Pancreas (tissue), 10 donors: Measurements from ENCODE around the gene DOCK8. TPM values are rescaled to one million over a fixed set of nuclear protein-coding genes. Genes with fewer than 3 reads are reported as not detected.
A peak's percentile ranks its signal among the peaks of the same experiment; 100 is the strongest.

Experiments used
- ATAC-seq, 4 donors: fragments of 200-7000 bp; cut with Tn5 transposase; one replicate each; pipeline versions ENCODE4 v1.8.0 to v1.9.1; 2020; ENCODE audit warnings: mild to moderate bottlenecking in 4 of 4, moderate library complexity in 4 of 4
- DNase-seq, 6 donors: peaks; one replicate each; pipeline ENCODE4 v3.0.0-alpha.2; 2020
- FAIRE-seq: peaks from 2 replicates; lab custom pipeline; 2012; peaks lifted over from hg19 to GRCh38; lab: Jason Lieb, UNC
- H3K27ac ChIP-seq, 4 donors: fragments of 200-600 bp; sonication (generic); 1 replicate in 3 of 4; 2 replicates in 1 of 4; pipeline versions ENCODE4 v1.5.0 to v1.8.0; 2020
- H3K27me3 ChIP-seq, 4 donors: fragments of 200-600 bp; one replicate each; pipeline ENCODE4 v1.8.0; 2021
- H3K36me3 ChIP-seq, 3 donors: fragments of 200-600 bp; sonication (generic) in 1 of 3; one replicate each; pipeline versions ENCODE4 v1.5.0 to v1.8.0; 2020 to 2021
- H3K4me1 ChIP-seq, 3 donors: fragments of 200-600 bp; one replicate each; pipeline ENCODE4 v1.8.0; 2021
- H3K4me3 ChIP-seq, 4 donors: fragments of 200-600 bp; sonication (generic) in 2 of 4; one replicate each; pipeline versions ENCODE4 v1.5.0 to v1.8.0; 2020 to 2021
- H3K9me3 ChIP-seq, 4 donors: fragments of 200-600 bp; one replicate each; pipeline ENCODE4 v1.8.0; 2021
- WGBS, 2 donors: extraction: QIAGEN DNeasy Blood & Tissue Kit; methylation state at CpG; one replicate each; pipeline ENCODE4 v1.1.7; 2013; 5-methylcytosine and 5-hydroxymethylcytosine counted together
- intact Hi-C, 3 donors: fragments of 100-400 bp; cut with DNase I; formaldehyde crosslinking; loops; one replicate each; pipeline versions ENCODE4 v1.11.1 to v1.14.2; 2022
- polyA plus RNA-seq, 2 donors: library from polyadenylated mRNA; stranded (reverse); fragments of 200-250 nt; gene quantifications; one replicate each; pipeline ENCODE4 v1.2.3, GENCODE V29; 2013
- total RNA-seq, 6 donors: library from RNA; stranded (reverse); fragmentation: NEBNext Ultra II Directional in 4 of 6; extraction: Animal tissue kit (Norgen Biotek cat#: 25700) in 4 of 6; gene quantifications; one replicate each; pipeline versions ENCODE4 v1.2.1 to v1.2.4, GENCODE V29; 2021 to 2023
- TF ChIP-seq, protein P1 (sequence below), 4 donors: fragments of 200-600 bp; sonication (generic) in 3 of 4; IDR thresholded peaks; one replicate each; pipeline versions ENCODE4 v1.5.0 to v1.8.0; 2021; ENCODE audit warnings: antibody characterized with exemption in 4 of 4
- donor health status: healthy with polysubstance abuse.
- donor health status: DM: no; HTN: no; CAD: no; lungs with moderate emphysema.
- donor health status: DM: no; HTN: no; CAD: no.
- donor health status: control.
- donor health status: control.
- donor health status: Bipolar disorder and iron deficiency.
- donor health status: DM: yes; HTN: yes; CAD: no.
- donor health status: DM: no; HTN: no; CAD: no.
- donor health status: DM: no; HTN: no; CAD: no.
- donor health status: DM: yes; HTN: yes; CAD: no.

The DOCK8 gene
- total and polyA plus RNA-seq, 8 donors = 1.7 to 22.7 (median 6.0) TPM

DNA sequence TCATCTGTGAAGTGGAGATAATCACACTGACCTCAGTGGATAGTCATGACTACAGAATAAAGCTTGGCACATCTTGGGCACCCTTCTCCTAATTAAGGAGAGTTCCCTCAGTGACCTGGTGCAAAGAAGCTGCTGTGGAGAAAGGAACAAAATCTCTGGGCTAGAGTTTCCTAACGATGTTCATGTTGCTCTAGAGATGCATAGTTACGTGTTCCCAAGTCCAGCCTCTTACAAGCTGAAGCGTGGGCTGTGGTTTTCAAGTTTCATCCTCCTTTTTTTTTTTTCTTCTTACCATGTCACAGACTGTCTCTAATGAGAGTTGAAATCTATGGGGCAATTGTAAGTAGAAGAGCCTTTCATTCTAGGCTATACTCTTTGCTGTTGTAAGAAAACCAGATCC, 113.8 kb downstream of the DOCK8 start:
- no peaks in the 10 kb centered on the region for H3K27me3 ChIP-seq
- no peak overlapping the region for H3K27ac ChIP-seq
- intact Hi-C loops = no loop called here
- 65 to 79% methylated on average over 3 of the region's 3 CpGs for WGBS, 2 donors
- H3K36me3 ChIP-seq = no peaks in the 10 kb centered on the region
- TF ChIP-seq, protein P1, sequence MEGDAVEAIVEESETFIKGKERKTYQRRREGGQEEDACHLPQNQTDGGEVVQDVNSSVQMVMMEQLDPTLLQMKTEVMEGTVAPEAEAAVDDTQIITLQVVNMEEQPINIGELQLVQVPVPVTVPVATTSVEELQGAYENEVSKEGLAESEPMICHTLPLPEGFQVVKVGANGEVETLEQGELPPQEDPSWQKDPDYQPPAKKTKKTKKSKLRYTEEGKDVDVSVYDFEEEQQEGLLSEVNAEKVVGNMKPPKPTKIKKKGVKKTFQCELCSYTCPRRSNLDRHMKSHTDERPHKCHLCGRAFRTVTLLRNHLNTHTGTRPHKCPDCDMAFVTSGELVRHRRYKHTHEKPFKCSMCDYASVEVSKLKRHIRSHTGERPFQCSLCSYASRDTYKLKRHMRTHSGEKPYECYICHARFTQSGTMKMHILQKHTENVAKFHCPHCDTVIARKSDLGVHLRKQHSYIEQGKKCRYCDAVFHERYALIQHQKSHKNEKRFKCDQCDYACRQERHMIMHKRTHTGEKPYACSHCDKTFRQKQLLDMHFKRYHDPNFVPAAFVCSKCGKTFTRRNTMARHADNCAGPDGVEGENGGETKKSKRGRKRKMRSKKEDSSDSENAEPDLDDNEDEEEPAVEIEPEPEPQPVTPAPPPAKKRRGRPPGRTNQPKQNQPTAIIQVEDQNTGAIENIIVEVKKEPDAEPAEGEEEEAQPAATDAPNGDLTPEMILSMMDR (IDR thresholded peaks at IDR 0.05) = no peak
- no peak for ATAC-seq
- H3K4me3 ChIP-seq = no peak overlapping the region
- H3K4me1 ChIP-seq = no peaks in the 10 kb centered on the region
- FAIRE-seq = no peak
- no peaks in the 10 kb centered on the region for H3K9me3 ChIP-seq
- no peak for DNase-seq

DNA sequence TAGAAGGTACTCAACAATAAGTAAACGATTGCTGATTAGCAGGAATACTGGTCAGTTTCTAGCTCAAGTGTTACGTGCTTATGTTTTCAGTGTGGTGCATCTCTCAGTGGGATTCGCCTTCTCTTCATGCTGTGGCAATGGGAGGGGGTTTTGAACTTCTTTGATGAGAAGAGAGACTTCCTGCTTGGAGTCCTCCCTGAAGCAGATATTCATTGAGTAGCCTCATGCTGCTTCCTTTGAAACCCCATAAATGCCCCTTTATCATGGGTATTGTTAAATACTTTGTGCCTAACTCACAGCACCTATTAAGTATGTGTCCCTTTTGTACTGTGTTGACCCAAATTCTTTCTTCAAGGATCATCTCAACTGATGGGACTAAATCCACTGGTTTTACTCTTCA, 116.5 kb downstream of the DOCK8 start:
- no peak overlapping the region for H3K4me3 ChIP-seq
- H3K4me1 ChIP-seq = peaks cover 0 to 6% (median 3%) of the 10 kb centered on the region in 3 donors
- no peaks in the 10 kb centered on the region for H3K36me3 ChIP-seq
- TF ChIP-seq, protein P1 (IDR thresholded peaks at IDR 0.05) = no peak
- H3K27ac ChIP-seq = no peak overlapping the region
- WGBS, 2 donors = 58 to 75% methylated on average over 3 of the region's 3 CpGs
- intact Hi-C loops = no loop called here
- no peaks in the 10 kb centered on the region for H3K27me3 ChIP-seq
- FAIRE-seq = no peak
- no peaks in the 10 kb centered on the region for H3K9me3 ChIP-seq
- no peak for DNase-seq
- ATAC-seq = no peak

DNA sequence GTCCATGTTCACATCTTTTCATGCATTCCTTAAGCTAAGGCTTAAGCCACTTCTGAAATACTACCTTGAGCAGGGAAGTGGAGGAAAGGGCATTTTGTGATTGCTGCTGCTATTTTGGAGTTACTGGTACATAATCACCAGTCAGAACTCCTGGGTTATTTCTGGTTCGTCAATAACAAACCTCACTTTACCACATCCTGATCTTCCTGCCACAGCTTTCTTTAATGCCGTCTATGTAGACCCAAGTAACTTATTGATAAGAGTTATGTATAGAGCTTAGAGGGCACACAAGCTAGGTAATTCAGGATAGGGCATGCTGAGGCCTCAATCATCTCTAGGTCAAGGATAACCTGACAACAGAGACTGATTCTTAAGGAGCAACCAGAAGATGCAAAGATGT, 120.7 kb downstream of the DOCK8 start:
- H3K27ac ChIP-seq = no peak overlapping the region

DNA sequence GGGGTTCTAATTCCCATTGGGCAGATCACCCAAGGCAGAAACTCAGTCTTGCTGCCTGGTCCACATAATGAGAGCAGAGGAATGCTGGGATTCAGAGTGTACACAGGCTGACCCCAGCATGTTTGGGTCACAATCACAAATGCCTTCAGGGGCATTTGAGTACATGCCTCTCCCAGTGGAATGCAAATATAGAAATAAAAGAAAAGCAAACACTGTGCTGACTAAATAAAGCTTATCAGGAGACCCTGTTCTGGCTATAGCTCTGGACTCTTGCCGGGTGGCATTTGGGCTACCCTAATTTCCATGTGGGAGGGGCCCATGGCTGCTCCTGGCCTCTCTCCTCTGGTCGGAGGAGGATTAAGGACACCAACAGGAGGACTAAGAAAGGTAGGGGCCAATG, 121.4 kb downstream of the DOCK8 start:
- ATAC-seq = peak in 3 of 4 donors; percentile 73 to 91 (median 79)
- TF ChIP-seq, protein P1 (IDR thresholded peaks at IDR 0.05) = no peak
- Histone ChIP-seq H3K27me3 (no peaks in the 10 kb centered on the region), H3K9me3 (no peaks in the 10 kb centered on the region), H3K4me1 (peaks cover 0 to 9% (median 3%) of the 10 kb centered on the region in 3 donors), H3K36me3 (no peaks in the 10 kb centered on the region), H3K27ac (no peak overlapping the region), H3K4me3 (no peak overlapping the region)
- FAIRE-seq = no peak
- intact Hi-C loops = no loop called here
- peak in 3 of 6 donors; percentile 25 to 34 (median 30) for DNase-seq
- 14 to 20% methylated on average over 2 of the region's 2 CpGs for WGBS, 2 donors

More for the DNA sequence above, 120.7 kb downstream of the DOCK8 start:
- FAIRE-seq (no peak), ATAC-seq (no peak), DNase-seq (no peak)
- no peaks in the 10 kb centered on the region for H3K27me3 ChIP-seq
- H3K36me3 ChIP-seq = no peaks in the 10 kb centered on the region
- 54 to 73% methylated on average over 2 of the region's 2 CpGs for WGBS, 2 donors
- no peak overlapping the region for H3K4me3 ChIP-seq
- intact Hi-C loops = no loop called here
- TF ChIP-seq, protein P1 (IDR thresholded peaks at IDR 0.05) = no peak
- peaks cover 0 to 9% (median 3%) of the 10 kb centered on the region in 3 donors for H3K4me1 ChIP-seq
- H3K9me3 ChIP-seq = no peaks in the 10 kb centered on the region

DNA sequence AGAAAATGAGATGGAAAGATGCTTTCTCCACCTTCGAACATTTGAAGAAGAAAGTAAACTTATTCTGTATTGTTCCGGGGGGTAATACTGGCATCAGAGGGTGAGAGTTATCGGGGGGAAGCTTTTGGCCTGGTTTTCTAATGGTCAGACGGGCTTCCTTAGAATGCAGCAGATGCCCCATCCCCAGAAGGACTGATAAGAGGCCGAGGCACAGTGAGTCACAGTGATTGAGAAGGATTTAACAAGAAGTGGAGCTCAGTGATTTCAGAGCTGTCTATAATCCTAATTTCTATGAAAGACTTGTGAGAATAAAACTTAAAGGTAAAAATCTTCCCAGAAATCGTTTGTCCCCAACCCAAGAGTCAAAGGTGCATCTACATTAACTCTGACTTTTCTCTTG, 123.9 kb downstream of the DOCK8 start:
- Histone ChIP-seq H3K4me3 (no peak overlapping the region), H3K36me3 (no peaks in the 10 kb centered on the region), H3K27ac (no peak overlapping the region), H3K4me1 (peaks cover 0 to 9% (median 3%) of the 10 kb centered on the region in 3 donors), H3K9me3 (no peaks in the 10 kb centered on the region), H3K27me3 (no peaks in the 10 kb centered on the region)
- FAIRE-seq (no peak), ATAC-seq (no peak), DNase-seq (no peak)
- intact Hi-C loops = no loop called here
- TF ChIP-seq, protein P1 (IDR thresholded peaks at IDR 0.05) = no peak
- 77 to 83% methylated on average over 6 of the region's 6 CpGs for WGBS, 2 donors
